HG02884 (cell line): ENCODE measurements around the gene EIPR1.
"Not testable (repeated sequence)": the region's sequence is repeated elsewhere in the genome, so short reads cannot be mapped to it uniquely, and the experiment has no call there.

Experiments
- ATAC-seq: cut with Tn5 transposase; IDR thresholded peaks from one replicate; pipeline ENCODE4 v1.9.1; 2021; ENCODE audit warnings: mild to moderate bottlenecking, moderate library complexity; ENCODE audit not compliant: unreplicated experiment

The EIPR1 gene

GRCh38 chr2:3182848-3183247 is 194.8 kb downstream of the EIPR1 start:
- ATAC-seq, result no peak

GRCh38 chr2:3181416-3182010 is 196.1 kb downstream of the EIPR1 start:
- ATAC-seq, result no peak

GRCh38 chr2:3180909-3181221 is 196.8 kb downstream of the EIPR1 start:
- not testable (repeated sequence) for ATAC-seq

GRCh38 chr2:3180082-3180908 is 197.3 kb downstream of the EIPR1 start:
- ATAC-seq, result no peak

- no peak for ATAC-seq
These were observed 198.0 kb downstream of the EIPR1 start for GRCh38 chr2:3179626-3180025.

- ATAC-seq, result no peak
These were observed 198.4 kb downstream of the EIPR1 start for GRCh38 chr2:3179208-3179607.

GRCh38 chr2:3178578-3179031 is 199.0 kb downstream of the EIPR1 start:
- ATAC-seq, result no peak

- ATAC-seq, result no peak
These were observed 199.6 kb downstream of the EIPR1 start for GRCh38 chr2:3177891-3178577.

GRCh38 chr2:3176869-3177255 is 200.8 kb downstream of the EIPR1 start:
- no peak for ATAC-seq

GRCh38 chr2:3176071-3176868 is 201.3 kb downstream of the EIPR1 start:
- no peak for ATAC-seq

GRCh38 chr2:3175568-3175955 is 202.1 kb downstream of the EIPR1 start:
- no peak for ATAC-seq

GRCh38 chr2:3174626-3175567 is 202.7 kb downstream of the EIPR1 start:
- ATAC-seq, result no peak

GRCh38 chr2:3173031-3173430 is 204.6 kb downstream of the EIPR1 start:
- ATAC-seq, result no peak

- ATAC-seq, result no peak
These were observed 205.2 kb downstream of the EIPR1 start for GRCh38 chr2:3172265-3172935.

GRCh38 chr2:3171564-3172264 is 205.9 kb downstream of the EIPR1 start:
- ATAC-seq, result no peak

- ATAC-seq, result no peak
These were observed 206.7 kb downstream of the EIPR1 start for GRCh38 chr2:3170792-3171455.

- ATAC-seq, result no peak
These were observed 208.3 kb downstream of the EIPR1 start for GRCh38 chr2:3169106-3169870.
